NCI-H524 treated with DMSO at 0.1 percent for 48 hours (cell line): Measurements from ENCODE around the gene COL13A1.
A peak's percentile ranks its signal among the peaks of the same experiment; 100 is the strongest.

Source experiments
- DNase-seq: peaks from one replicate; lab custom pipeline; 2025; lab: John Stamatoyannopoulos, UW

The COL13A1 gene

GRCh38 chr10:69885379-69886013, 83.8 kb downstream of the COL13A1 start:
- no peak for DNase-seq

DNA sequence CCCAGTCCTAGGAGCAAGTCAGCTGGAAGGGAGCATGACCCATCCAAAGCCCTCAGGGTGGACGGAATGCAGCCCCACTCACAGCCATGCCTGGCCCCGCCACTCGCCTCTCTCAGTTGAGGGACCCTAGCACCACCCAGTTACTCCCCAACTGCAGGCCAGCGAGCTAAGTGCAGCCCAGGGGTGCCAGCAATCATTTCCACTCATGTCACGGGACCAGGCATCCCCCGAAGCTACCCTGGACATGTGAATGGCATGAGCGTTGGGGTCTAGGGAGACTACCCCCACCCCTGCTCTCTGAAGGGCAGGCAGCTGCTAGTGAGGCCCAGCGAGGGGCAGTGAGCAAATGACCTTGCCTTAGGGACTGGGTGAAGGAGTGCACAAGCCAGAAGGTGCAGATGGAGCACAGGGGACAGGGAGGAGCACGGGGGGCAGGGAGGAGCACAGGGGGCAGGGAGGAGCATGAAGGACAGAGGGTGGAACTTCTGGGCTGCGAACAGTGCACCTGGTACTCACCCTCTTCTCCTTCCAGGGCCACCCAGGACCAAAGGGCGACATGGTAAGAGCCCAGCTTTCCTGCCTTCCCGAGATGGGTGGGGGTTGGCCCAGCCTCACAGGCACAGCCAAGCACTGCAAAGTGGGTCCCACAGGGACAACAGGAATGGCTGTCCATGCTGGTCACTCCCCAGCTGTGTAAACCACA, 87.3 kb downstream of the COL13A1 start:
- DNase-seq, result no peak

DNA sequence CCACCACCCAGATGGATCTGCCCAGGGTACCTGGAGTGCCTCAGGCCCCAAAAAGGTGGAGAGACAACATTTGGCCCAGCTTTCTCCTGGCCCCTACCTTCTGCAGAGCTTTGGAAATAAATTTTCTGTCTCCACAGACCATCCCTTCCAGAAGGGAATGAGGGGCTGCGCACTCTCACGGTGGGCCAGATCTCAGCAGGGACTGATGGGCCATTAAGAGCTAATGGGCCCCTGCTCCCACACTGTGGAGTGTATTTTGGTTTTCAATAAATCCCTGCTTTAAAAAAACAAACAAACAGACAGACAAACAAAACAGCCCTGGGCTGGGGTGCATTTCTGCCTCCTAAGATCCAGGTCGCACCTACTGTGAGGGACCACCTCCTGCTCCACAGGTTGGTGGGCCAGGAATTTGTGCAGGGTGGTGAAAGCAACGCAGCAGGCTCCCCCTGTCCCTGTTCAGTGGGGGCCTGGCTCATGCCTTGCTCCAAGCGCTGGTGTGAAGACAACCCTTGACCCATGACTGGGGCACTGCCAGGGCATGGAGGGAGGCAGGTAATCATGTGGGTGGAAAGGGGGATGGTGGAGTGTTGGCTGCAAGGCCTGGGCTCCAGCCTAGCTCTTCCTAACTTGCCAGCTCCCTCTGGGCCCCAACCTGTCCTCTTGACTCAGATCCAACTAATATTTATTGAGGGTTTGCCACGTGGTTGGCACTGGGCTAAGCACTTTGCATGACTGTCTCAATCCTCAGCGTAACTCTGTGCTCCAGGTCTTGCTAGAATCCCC, 88.5 kb downstream of the COL13A1 start:
- DNase-seq, result no peak

DNA sequence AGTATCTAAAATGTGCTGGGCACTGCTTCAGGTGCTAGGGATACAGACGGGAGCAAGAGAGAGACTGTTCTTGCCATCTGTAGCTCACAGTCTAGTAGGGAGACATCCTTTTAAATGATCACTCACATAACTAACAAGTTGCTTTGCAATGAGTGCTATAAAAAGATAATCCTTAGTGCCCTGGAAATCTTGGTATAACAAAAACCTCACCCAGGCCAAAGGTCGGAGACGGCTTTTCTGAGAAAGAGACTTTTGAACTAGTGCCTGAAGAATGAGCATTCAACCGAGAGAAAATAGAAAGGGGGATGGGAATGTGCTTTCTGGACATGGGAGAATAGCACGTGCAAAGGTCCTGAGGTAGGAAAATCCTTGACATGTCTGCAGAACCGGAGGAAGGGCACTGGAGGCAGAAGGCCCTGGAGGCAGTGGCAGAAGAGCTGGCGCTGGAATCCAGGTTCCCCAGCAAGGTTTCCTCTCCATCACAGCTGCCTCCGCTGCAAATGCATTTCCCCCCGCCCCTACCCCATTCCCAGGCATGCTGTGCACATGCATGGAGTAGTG, 89.4 kb downstream of the COL13A1 start:
- DNase-seq, result no peak

DNA sequence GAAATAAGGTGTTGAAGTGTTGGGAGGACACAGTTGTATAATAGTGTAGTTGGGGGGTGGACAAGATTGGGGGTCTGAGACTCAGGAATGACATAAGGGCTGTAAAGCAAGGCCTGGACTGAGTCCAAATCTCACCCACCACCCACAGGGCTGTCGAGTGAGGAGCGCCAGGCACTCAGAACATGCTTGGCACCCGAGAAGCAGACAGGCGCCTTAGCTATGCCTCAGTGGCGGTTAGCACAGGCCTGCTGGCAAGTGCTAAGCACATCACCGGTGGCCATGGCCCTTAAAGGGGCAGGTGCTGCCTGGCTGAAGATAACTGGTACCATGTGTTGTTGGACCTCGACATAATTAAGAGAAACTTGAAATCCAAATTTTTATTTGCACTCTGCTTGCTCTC, 90.7 kb downstream of the COL13A1 start:
- DNase-seq, result no peak

DNA sequence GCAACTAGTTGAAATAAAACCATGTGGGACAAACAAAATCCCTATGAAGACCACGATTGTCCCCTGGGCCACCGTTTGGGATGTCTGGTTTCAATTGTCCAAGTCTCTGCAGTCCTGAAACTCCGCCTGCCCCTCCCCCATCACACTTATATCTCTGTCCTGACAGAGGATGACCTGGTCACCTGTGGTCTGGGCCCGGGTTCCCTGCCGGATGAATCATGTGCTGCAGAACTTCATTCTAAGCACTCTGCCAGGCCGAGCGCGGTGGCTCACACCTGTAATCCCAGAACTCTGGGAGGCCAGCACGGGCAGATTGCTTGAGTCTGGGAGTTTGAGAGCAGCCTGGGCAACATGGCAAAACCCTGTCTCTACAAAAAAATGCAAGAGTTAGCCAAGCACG, 91.1 kb downstream of the COL13A1 start:
- no peak for DNase-seq

DNA sequence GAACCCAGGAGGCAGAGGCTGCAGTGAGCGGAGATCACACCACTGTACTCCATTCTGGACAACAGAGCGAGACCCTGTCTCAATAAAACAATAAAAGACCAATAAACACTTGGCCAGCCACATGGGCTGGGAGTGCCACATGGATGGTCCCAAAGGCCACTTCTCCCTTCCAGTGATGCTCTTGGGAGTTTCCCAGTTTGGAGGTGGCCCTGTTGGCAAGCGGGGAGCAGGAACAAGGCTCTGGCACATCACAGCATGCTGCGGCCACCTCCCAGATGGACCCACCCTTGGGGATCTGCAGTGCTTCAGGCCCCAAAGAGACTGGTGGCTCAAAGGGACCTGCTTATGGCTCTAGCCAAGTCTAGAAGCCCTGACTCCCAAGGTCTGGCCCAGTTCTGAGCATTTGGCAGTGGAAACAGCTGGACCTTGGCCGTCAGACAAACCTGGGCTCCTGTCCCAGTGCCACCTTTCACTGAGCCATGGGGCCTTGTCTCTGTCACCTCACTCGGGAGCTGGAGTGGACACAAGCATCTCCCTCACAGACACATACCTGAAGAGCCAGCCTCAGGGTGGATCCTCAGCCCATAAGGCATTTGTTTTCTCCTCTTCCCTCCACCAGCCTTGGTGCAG, 91.7 kb downstream of the COL13A1 start:
- DNase-seq, result no peak

- DNase-seq, result no peak
Measured at GRCh38 chr10:69894156-69894555, 92.5 kb downstream of the COL13A1 start.

GRCh38 chr10:69895759-69896158, 94.1 kb downstream of the COL13A1 start:
- DNase-seq, result no peak

DNA sequence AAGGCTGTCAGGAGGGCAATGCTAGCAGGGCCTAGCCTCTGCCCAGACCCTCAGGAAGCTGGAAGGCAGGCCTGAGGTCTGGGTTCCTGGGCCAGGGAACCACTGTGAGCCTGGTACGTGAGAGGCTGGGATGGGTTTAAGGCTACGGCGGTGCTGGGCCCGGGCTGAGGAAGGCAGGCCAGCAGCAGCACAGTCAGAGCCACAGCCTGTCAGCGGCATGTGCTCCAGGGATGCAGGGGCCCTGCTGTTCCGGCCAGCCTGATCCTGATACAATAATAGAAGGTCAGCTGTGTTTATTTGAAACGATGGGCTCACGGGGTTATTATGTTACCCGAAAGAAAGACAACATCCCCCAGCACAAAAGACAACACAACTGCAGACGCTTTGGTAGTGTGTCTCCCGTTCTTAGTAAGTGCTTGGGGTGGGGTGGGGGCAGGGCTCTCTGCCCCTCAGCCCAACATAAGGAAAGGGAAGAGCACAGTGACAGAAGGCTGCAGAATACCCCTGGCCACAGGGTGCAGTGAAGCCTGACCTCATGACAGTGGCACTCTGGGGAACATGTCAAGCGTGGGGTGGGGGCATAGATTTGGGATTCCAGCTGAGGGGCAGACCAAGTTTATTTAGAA, 95.0 kb downstream of the COL13A1 start:
- no peak for DNase-seq

DNA sequence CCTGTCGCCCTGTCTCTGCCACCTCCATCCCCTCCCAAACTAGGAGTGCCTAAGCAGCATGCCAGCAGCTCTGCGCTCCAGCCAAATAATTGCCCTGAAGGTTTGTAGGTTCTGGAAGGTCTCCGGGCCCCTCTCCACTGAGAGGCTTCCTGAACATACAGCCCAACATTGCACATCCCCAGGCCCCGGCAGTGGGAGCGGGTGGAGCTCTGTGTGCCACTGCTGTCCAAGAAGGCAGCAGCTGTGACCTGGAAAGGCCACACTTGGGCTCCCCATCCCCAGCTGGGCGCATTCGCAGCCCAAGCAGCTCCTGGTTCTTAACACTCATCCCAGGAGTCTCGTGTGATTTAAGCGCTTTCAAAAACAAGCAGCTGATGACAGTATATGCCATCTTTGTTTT, 95.7 kb downstream of the COL13A1 start:
- DNase-seq, result no peak

GRCh38 chr10:69897999-69898398, 96.3 kb downstream of the COL13A1 start:
- DNase-seq, result no peak

DNA sequence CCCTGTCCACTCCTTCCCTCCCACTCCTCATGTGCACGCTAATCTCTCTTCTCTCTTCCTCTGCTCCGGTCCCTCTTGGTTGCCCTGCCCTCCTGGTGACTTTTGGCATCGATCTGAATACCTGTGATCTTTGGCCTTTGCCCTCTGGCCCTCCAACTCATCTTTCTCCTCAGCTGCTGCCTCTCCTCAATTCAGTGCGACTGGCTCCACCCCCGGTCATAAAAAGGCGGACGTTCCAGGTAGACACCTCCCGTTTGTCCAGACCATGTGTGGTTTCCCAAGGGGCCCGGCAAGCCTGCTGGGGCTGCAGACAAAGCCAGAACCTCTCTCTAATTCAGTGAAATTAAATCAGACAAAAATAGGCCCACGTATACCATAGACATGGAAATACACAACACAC, 96.8 kb downstream of the COL13A1 start:
- DNase-seq, result no peak

DNA sequence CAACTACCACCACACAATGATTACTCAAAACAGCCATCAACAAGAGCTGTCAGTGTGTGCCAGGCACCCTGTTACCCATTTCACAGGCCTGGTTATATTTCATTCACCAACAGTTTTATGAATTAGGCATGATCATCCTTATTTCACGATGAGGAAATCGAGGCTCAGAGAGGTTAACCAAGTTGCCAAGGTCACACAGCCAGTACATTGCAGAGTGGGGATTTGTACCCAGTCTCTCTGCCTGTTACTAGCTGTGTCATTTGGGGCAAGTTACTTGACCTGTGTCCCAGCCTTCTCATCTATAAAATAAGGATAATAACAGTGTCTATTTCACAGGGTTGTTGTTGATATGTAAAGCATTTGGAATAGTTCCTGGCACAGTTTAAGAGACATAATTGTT, 97.2 kb downstream of the COL13A1 start:
- no peak for DNase-seq

- no peak for DNase-seq
Measured at GRCh38 chr10:69899727-69900595, 98.3 kb downstream of the COL13A1 start.

GRCh38 chr10:69901022-69901421, 99.3 kb downstream of the COL13A1 start:
- peak; percentile 73 for DNase-seq

DNA sequence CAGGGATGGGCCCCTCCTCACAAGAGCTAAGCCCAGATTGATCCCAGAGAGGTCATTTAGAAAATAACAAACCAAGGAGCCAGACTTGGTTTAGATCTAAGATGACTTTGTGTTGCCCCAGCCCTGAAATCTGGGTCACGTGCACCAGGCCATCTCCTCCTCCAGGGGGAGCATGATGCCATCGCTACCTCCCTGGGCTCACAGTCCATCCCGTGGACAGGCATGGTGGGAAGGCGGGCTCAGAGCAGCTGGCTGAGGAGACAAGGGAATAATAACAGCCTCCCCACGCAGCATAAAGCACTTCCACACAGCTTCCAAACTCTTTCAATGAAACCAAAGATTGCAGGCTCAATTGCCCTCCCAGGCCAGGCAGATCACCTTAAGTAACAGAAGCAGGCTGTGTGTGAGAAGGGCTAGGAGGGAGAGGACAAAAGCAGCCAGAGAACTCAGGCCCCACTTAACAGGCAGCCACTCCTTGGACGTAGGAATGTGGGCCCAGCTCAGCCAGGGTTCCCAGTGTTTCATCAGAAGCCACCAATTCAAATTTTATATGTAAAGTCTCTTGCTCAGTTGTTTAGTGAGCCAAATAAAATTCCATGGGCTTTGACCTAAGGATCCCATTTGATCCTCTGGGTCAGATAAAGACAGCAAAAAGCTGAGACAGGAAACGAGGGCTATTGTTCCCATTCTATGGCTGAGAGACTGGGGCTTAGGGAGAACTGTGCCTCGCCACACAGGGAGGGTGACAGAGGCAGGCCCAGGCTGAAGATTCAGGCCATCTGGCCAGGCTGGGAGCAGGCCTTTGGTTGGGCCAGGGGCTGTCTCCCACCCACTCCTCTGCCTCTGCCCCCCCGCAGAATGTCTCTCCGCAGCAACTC, 100.2 kb downstream of the COL13A1 start:
- no peak for DNase-seq

DNA sequence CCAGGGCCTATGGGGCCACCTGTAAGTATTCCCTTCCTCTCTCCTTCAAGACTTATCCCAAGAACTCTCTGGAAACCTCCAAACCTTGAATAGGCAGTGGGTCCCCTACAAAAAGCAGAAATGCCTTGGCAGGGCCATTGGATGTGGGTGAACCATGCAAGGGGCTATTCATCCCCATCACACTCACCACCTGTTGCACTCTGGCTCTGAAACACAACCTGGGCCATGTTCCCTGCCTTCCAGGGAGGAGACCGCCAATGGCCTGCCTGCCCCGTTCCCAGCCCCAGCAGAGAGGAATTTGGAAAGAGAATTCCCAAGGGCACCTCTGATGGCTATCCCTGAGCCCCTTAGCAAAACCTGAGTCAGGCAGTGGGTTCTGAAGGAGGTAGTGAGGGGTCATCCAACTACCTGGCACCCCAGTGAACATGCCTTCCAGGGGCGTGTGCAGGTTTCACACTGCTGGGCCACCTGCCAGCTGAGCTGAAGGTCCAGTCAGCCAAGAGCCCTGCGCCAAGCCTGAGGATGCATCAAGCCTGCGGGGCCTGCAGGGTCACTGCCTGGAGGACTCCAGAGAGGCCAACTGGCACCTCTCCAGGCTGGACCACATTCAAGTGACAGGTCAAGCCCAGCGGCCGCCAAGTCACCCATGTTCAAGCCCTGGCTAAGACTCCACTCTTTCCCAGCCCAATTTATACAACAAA, 101.3 kb downstream of the COL13A1 start:
- DNase-seq, result no peak

GRCh38 chr10:69904533-69904932, 102.8 kb downstream of the COL13A1 start:
- DNase-seq, result no peak
